ENCODE results near the gene TBX18.

TBX18 gene

GRCh38 chr6:84657025-84657424 is 107.4 kb downstream of the TBX18 start:
- no peak overlapping the region for H3K4me3 ChIP-seq (ENCODE audit: low read depth, low read length)
- TF ChIP-seq, protein P1, sequence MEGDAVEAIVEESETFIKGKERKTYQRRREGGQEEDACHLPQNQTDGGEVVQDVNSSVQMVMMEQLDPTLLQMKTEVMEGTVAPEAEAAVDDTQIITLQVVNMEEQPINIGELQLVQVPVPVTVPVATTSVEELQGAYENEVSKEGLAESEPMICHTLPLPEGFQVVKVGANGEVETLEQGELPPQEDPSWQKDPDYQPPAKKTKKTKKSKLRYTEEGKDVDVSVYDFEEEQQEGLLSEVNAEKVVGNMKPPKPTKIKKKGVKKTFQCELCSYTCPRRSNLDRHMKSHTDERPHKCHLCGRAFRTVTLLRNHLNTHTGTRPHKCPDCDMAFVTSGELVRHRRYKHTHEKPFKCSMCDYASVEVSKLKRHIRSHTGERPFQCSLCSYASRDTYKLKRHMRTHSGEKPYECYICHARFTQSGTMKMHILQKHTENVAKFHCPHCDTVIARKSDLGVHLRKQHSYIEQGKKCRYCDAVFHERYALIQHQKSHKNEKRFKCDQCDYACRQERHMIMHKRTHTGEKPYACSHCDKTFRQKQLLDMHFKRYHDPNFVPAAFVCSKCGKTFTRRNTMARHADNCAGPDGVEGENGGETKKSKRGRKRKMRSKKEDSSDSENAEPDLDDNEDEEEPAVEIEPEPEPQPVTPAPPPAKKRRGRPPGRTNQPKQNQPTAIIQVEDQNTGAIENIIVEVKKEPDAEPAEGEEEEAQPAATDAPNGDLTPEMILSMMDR (IDR thresholded peaks at IDR 0.05; ENCODE audit: low read depth, low read length, missing control alignments), result no peak
- no peak for DNase-seq (ENCODE audit: low read depth)
- in situ Hi-C loops (cut with HindIII; ENCODE audit: low sequenced_read_pairs), result no loop called here

DNA sequence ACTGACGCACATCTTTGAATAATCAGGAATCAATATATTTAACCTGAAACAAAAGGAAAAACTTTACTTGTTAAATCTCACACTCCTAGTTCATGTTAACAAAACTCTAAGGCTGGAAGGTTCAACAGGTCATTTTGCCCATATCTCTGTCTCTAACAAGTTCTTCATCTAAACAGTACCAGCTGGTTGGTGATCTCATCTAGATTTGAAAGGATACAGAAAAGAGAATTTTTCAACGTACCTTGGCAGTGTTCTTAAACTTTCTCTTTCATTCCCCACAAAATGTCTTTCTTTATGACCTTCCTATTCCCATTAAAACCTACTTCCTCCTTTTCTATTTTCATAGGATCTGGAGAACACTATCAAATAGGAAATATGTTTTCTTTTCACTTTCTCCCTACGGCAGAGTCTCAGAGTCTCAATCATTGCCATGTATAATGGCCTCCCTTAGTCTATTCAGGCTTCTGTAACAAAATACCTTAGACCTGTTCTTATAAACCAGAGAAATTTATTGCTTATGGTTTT is 111.3 kb downstream of the TBX18 start:
- TF ChIP-seq, protein P1 (IDR thresholded peaks at IDR 0.05; ENCODE audit: low read depth, low read length, missing control alignments), result no peak
- DNase-seq (ENCODE audit: low read depth), result no peak
- in situ Hi-C loops (cut with HindIII; ENCODE audit: low sequenced_read_pairs), result no loop called here
- no peak overlapping the region for H3K4me3 ChIP-seq (ENCODE audit: low read depth, low read length)

GRCh38 chr6:84652356-84653026 is 111.9 kb downstream of the TBX18 start:
- TF ChIP-seq, protein P1 (IDR thresholded peaks at IDR 0.05; ENCODE audit: low read depth, low read length, missing control alignments), result no peak
- H3K4me3 ChIP-seq (ENCODE audit: low read depth, low read length), result no peak overlapping the region
- peak; percentile 84 for DNase-seq (ENCODE audit: low read depth)
- in situ Hi-C loops (cut with HindIII; ENCODE audit: low sequenced_read_pairs), result no loop called here

DNA sequence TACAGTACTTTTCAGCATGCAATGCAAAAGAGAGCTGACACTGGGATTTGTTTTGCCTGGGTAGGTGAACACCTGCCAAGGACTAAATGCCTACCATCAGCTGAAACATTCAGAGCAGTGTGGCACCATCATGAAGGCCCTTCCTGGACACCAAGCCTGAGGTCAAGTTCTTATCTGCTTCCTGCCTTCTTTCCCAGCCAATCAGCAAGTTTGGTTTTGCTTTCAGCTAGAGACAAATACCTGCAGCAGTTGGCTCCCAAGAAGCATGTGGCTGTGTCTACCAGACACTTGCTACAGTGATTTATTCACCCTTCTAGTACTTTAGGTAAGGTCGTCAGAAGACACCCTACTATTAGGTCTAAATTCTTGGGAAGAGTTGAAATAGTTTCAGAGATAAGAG is 112.8 kb downstream of the TBX18 start:
- no peak for DNase-seq (ENCODE audit: low read depth)
- in situ Hi-C loops (cut with HindIII; ENCODE audit: low sequenced_read_pairs), result no loop called here
- TF ChIP-seq, protein P1 (IDR thresholded peaks at IDR 0.05; ENCODE audit: low read depth, low read length, missing control alignments), result no peak
- no peak overlapping the region for H3K4me3 ChIP-seq (ENCODE audit: low read depth, low read length)

- H3K4me3 ChIP-seq (ENCODE audit: low read depth, low read length), result no peak overlapping the region
- no peak for DNase-seq (ENCODE audit: low read depth)
- TF ChIP-seq, protein P1 (IDR thresholded peaks at IDR 0.05; ENCODE audit: low read depth, low read length, missing control alignments), result no peak
- in situ Hi-C loops (cut with HindIII; ENCODE audit: low sequenced_read_pairs), result no loop called here
These were observed 116.0 kb downstream of the TBX18 start for GRCh38 chr6:84648444-84648843.

DNA sequence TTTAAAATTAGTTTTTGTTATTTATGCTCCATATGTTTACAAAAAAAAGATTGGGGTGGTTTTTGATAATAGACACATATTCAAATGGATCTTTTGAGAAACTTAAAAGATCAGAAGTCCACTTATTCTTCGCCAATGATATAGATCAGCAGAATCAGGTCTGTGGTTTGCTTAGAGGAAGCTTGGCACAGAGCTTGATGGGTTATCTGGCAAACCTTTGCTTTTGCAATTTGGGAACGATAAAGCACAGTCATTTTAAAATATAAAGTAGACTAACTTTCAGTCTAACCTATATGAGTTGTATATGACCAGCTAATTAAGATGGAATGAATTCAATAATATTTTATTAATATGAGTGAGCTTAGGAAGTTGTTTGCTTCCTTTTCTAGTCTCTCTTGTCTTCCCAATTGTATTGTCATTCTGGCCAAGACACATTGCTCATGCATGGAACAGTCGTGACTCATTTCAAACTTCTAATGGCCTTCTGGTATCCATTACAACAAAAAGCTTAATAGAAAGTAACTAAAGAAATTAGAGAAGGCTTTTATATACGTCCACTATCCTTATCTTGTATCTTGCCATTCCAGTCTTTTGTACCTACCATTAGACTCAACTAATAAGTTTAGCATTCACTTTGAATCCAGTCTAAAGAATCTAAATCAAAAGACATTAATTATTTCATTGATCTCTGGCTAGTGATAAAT is 118.7 kb downstream of the TBX18 start:
- H3K4me3 ChIP-seq (ENCODE audit: low read depth, low read length), result no peak overlapping the region
- TF ChIP-seq, protein P1 (IDR thresholded peaks at IDR 0.05; ENCODE audit: low read depth, low read length, missing control alignments), result no peak
- no peak for DNase-seq (ENCODE audit: low read depth)
- in situ Hi-C loops (cut with HindIII; ENCODE audit: low sequenced_read_pairs), result no loop called here

Measured in astrocyte of the cerebellum (primary cell).